WTC11 (cell line): ENCODE results near the gene C11orf21. TPM values are rescaled to one million over a fixed set of nuclear protein-coding genes. Genes with fewer than 3 reads are reported as not detected.

Experiments used
- ATAC-seq: fragments of 200-7000 bp; cut with Tn5 transposase; 2 replicates; pipeline ENCODE4 v1.10.0; 2021; ENCODE audit warnings: mild to moderate bottlenecking, moderate library complexity
- CTCF ChIA-PET: fragments of 300-600 bp; sonication (Branson Sonifier 250); formaldehyde crosslinking; loops from one replicate; lab custom pipeline; 2021; ENCODE audit warnings: antibody characterized with exemption; lab: Charles Lee
- POLR2A ChIA-PET: fragments of 350-600 bp; sonication (Branson Sonifier 250); formaldehyde crosslinking; loops from one replicate; lab custom pipeline; 2021; ENCODE audit warnings: antibody characterized with exemption; lab: Charles Lee
- DNase-seq: peaks from one replicate; pipeline ENCODE4 v3.0.0; 2021; ENCODE audit warnings: low spot score
- H3K27ac Mint-ChIP-seq: 2 replicates; pipeline ENCODE4 v1.8.0; 2021; ENCODE audit warnings: mixed read lengths
- H3K27me3 Mint-ChIP-seq: 2 replicates; pipeline ENCODE4 v1.8.0; 2021; ENCODE audit warnings: low read depth, mild to moderate bottlenecking, moderate library complexity, mixed read lengths
- H3K36me3 Mint-ChIP-seq: 2 replicates; pipeline ENCODE4 v1.8.0; 2021; ENCODE audit warnings: mixed read lengths
- H3K4me1 Mint-ChIP-seq: 2 replicates; pipeline ENCODE4 v1.8.0; 2022; ENCODE audit warnings: mixed read lengths
- H3K4me3 Mint-ChIP-seq: 2 replicates; pipeline ENCODE4 v1.8.0; 2021; ENCODE audit warnings: mild to moderate bottlenecking, moderate library complexity, mixed read lengths
- H3K9me3 Mint-ChIP-seq: 2 replicates; pipeline ENCODE4 v1.8.0; 2021; ENCODE audit warnings: mixed read lengths
- ATF1 ChIP-seq: sonication (generic); formaldehyde crosslinking; IDR thresholded peaks from 2 replicates; pipeline ENCODE4 v1.8.1; 2023; ENCODE audit warnings: mild to moderate bottlenecking, moderate library complexity, missing genetic modification reagents
- ATF2 ChIP-seq: sonication (generic); formaldehyde crosslinking; IDR thresholded peaks from 2 replicates; pipeline ENCODE4 v1.8.1; 2022; ENCODE audit warnings: low read depth, missing genetic modification reagents, borderline replicate concordance
- CREB1 ChIP-seq: sonication (generic); formaldehyde crosslinking; IDR thresholded peaks from 2 replicates; pipeline ENCODE4 v1.8.0; 2023; ENCODE audit warnings: mild to moderate bottlenecking, missing genetic modification reagents
- FOXK1 ChIP-seq: sonication (generic); formaldehyde crosslinking; IDR thresholded peaks from 2 replicates; pipeline ENCODE4 v1.8.0; 2022; ENCODE audit warnings: mild to moderate bottlenecking, moderate library complexity, missing genetic modification reagents
- JUN ChIP-seq: sonication (generic); formaldehyde crosslinking; IDR thresholded peaks from 2 replicates; pipeline ENCODE4 v1.8.0; 2023; ENCODE audit warnings: mild to moderate bottlenecking, missing genetic modification reagents
- KAT7 ChIP-seq: sonication (generic); formaldehyde crosslinking; IDR thresholded peaks from 2 replicates; pipeline ENCODE4 v1.8.1; 2023; ENCODE audit warnings: missing genetic modification reagents, mild to moderate bottlenecking, borderline replicate concordance
- NFYB ChIP-seq: sonication (generic); formaldehyde crosslinking; conservative IDR thresholded peaks from 2 replicates; pipeline ENCODE4 v1.8.0; 2022; ENCODE audit warnings: low read depth, missing genetic modification reagents
- RORB ChIP-seq: fragments of 250-450 bp; sonication (Bioruptor Pico); IDR thresholded peaks from 2 replicates; pipeline ENCODE4 v1.9.0; 2021; ENCODE audit warnings: mild to moderate bottlenecking
- TP53 ChIP-seq: sonication (generic); formaldehyde crosslinking; IDR thresholded peaks from 2 replicates; pipeline ENCODE4 v1.8.1; 2023; ENCODE audit warnings: mild to moderate bottlenecking, missing genetic modification reagents
- ZBTB21 ChIP-seq: sonication (generic); formaldehyde crosslinking; IDR thresholded peaks from 2 replicates; pipeline ENCODE4 v1.8.1; 2023; ENCODE audit warnings: mild to moderate bottlenecking, missing genetic modification reagents, borderline replicate concordance
- ZMAT4 ChIP-seq: fragments of 250-450 bp; sonication (Bioruptor Pico); IDR thresholded peaks from 2 replicates; pipeline ENCODE4 v1.9.0; 2021; ENCODE audit warnings: mild to moderate bottlenecking
- ZNF219 ChIP-seq: sonication (generic); formaldehyde crosslinking; IDR thresholded peaks from 2 replicates; pipeline ENCODE4 v1.8.0; 2023; ENCODE audit warnings: missing genetic modification reagents, mild to moderate bottlenecking, borderline replicate concordance
- ZNF263 ChIP-seq: sonication (generic); formaldehyde crosslinking; IDR thresholded peaks from 2 replicates; pipeline ENCODE4 v1.8.1; 2022; ENCODE audit warnings: low read depth, mild to moderate bottlenecking, moderate library complexity, missing genetic modification reagents
- ZNF317 ChIP-seq: sonication (generic); formaldehyde crosslinking; IDR thresholded peaks from 2 replicates; pipeline ENCODE4 v1.8.1; 2023; ENCODE audit warnings: low read depth, mild to moderate bottlenecking, moderate library complexity, missing genetic modification reagents, borderline replicate concordance
- ZNF425 ChIP-seq: fragments of 250-450 bp; sonication (Bioruptor Pico); conservative IDR thresholded peaks from 2 replicates; pipeline ENCODE4 v1.9.0; 2021; ENCODE audit warnings: mild to moderate bottlenecking
- total RNA-seq: library from RNA; stranded (reverse); gene quantifications from 3 replicates; pipeline ENCODE4 v1.2.3, GENCODE V29; 2021
- TF ChIP-seq, protein P1 (sequence below): sonication (generic); formaldehyde crosslinking; IDR thresholded peaks from 2 replicates; pipeline ENCODE4 v1.8.1; 2023; ENCODE audit warnings: mild to moderate bottlenecking, missing genetic modification reagents
- TF ChIP-seq, protein P2 (sequence below): sonication (generic); formaldehyde crosslinking; IDR thresholded peaks from 2 replicates; pipeline ENCODE4 v1.8.0; 2022; ENCODE audit warnings: mild to moderate bottlenecking, missing genetic modification reagents
- TF ChIP-seq, protein P3 (sequence below): sonication (generic); formaldehyde crosslinking; IDR thresholded peaks from 2 replicates; pipeline ENCODE4 v1.8.1; 2022; ENCODE audit warnings: missing genetic modification reagents, borderline replicate concordance

Gene C11orf21
- total RNA-seq, 1 experiment from 2014 or later: 0.24 TPM

DNA sequence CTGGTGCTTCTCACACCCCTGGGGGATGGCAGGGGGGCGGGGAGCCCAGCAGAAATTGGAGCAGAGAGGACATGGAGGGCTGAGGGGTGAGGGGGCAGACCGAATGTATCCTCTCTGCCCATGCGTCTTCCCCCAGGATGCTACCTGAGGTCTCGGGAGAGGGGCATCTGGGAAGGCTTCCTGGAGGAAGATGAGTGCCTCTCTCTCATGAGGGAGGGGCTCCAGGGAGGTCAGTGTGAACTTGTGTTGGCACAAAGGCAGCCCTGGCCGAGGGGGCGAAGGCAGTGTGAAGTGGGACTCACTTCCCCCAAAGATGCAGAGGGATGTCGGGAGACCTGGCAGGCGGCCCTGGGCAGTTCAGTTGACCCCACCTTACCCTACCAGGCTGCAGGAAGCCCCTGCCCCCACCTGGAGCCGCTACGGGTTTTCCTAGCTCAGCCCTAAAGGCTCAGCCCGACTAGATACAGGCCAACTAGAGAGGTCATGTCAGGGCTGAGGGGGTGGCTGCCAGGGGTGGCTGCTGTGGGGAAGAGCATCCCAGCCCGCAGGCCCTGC lies 41.7 kb downstream of the C11orf21 start (continued):
- TF ChIP-seq, protein P1, sequence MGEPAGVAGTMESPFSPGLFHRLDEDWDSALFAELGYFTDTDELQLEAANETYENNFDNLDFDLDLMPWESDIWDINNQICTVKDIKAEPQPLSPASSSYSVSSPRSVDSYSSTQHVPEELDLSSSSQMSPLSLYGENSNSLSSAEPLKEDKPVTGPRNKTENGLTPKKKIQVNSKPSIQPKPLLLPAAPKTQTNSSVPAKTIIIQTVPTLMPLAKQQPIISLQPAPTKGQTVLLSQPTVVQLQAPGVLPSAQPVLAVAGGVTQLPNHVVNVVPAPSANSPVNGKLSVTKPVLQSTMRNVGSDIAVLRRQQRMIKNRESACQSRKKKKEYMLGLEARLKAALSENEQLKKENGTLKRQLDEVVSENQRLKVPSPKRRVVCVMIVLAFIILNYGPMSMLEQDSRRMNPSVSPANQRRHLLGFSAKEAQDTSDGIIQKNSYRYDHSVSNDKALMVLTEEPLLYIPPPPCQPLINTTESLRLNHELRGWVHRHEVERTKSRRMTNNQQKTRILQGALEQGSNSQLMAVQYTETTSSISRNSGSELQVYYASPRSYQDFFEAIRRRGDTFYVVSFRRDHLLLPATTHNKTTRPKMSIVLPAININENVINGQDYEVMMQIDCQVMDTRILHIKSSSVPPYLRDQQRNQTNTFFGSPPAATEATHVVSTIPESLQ (CRISPR knock-in tag): no peak
- TF ChIP-seq RORB (CRISPR knock-in tag): no peak
- TF ChIP-seq JUN: no peak
- TF ChIP-seq FOXK1 (CRISPR knock-in tag): no peak
- no peak for TF ChIP-seq NFYB (CRISPR knock-in tag)
- no peak for TF ChIP-seq CREB1 (CRISPR knock-in tag)
- TF ChIP-seq, protein P2, sequence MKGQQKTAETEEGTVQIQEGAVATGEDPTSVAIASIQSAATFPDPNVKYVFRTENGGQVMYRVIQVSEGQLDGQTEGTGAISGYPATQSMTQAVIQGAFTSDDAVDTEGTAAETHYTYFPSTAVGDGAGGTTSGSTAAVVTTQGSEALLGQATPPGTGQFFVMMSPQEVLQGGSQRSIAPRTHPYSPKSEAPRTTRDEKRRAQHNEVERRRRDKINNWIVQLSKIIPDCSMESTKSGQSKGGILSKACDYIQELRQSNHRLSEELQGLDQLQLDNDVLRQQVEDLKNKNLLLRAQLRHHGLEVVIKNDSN: no peak
- no peak for TF ChIP-seq ZNF219 (CRISPR knock-in tag)
- no peak for TF ChIP-seq ZBTB21 (CRISPR knock-in tag)
- TF ChIP-seq ATF1 (CRISPR knock-in tag): no peak

DNA sequence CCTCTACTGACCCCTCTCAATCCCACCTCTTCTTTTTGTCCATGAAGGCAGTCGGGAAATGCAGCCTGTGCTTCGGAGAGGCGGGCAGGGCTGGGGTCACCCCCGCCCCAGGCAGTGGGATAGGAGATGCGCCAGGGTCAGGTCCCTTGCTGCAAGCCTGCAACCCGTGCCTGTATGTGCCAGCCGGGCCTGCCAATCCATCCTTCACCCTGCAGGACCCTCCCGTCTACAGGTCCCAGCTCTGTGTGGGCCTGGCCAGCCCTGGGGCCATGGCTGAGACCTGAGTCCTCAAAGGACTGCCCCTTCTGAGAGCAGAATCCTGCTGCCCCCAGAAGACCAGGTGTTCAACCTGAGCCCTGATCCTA lies 42.3 kb downstream of the C11orf21 start:
- no peak for ATAC-seq

More for the DNA sequence above, 42.3 kb downstream of the C11orf21 start:
- Mint-ChIP-seq H3K36me3 (no peaks in the 10 kb centered on the region), H3K27ac (no peak overlapping the region), H3K9me3 (peaks cover 3% of the 10 kb centered on the region), H3K4me1 (no peaks in the 10 kb centered on the region; the same call in 1 of the 2 replicates), H3K27me3 (peaks cover 10% of the 10 kb centered on the region), H3K4me3 (no peak overlapping the region)
- CTCF ChIA-PET: no interaction called here
- no peak for DNase-seq
- POLR2A ChIA-PET: no interaction called here
- TF ChIP-seq ZNF317: no peak
- TF ChIP-seq ZMAT4 (CRISPR knock-in tag): no peak
- no peak for TF ChIP-seq ZNF263
- no peak for TF ChIP-seq TP53 (CRISPR knock-in tag)
- TF ChIP-seq, protein P3, sequence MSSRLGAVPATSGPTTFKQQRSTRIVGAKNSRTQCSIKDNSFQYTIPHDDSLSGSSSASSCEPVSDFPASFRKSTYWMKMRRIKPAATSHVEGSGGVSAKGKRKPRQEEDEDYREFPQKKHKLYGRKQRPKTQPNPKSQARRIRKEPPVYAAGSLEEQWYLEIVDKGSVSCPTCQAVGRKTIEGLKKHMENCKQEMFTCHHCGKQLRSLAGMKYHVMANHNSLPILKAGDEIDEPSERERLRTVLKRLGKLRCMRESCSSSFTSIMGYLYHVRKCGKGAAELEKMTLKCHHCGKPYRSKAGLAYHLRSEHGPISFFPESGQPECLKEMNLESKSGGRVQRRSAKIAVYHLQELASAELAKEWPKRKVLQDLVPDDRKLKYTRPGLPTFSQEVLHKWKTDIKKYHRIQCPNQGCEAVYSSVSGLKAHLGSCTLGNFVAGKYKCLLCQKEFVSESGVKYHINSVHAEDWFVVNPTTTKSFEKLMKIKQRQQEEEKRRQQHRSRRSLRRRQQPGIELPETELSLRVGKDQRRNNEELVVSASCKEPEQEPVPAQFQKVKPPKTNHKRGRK (CRISPR knock-in tag): no peak
- no peak for TF ChIP-seq KAT7 (CRISPR knock-in tag)
- TF ChIP-seq RORB (CRISPR knock-in tag): no peak
- TF ChIP-seq, protein P1 (CRISPR knock-in tag): no peak
- no peak for TF ChIP-seq ZNF425
- no peak for TF ChIP-seq ATF2 (CRISPR knock-in tag)
